Coronary artery (tissue), 2 donors: Measurements from ENCODE around the gene PLCG1.

Experiments
- DNase-seq: peaks from one replicate; pipeline ENCODE4 v3.0.0-alpha.2; 2017; ENCODE audit warnings: low spot score
- H3K27ac ChIP-seq, 2 donors: fragments of 200-600 bp; sonication (generic); one replicate each; pipeline ENCODE4 v1.5.1; 2016 to 2019
- H3K4me3 ChIP-seq: fragments of 200-600 bp; sonication (generic); 2 replicates; pipeline ENCODE4 v1.5.1; 2016; ENCODE audit warnings: mild to moderate bottlenecking, moderate library complexity
- TF ChIP-seq, protein P1 (sequence below): fragments of 200-600 bp; sonication (generic); IDR thresholded peaks from one replicate; pipeline ENCODE4 v1.5.1; 2019; ENCODE audit warnings: antibody characterized with exemption

Gene PLCG1

DNA sequence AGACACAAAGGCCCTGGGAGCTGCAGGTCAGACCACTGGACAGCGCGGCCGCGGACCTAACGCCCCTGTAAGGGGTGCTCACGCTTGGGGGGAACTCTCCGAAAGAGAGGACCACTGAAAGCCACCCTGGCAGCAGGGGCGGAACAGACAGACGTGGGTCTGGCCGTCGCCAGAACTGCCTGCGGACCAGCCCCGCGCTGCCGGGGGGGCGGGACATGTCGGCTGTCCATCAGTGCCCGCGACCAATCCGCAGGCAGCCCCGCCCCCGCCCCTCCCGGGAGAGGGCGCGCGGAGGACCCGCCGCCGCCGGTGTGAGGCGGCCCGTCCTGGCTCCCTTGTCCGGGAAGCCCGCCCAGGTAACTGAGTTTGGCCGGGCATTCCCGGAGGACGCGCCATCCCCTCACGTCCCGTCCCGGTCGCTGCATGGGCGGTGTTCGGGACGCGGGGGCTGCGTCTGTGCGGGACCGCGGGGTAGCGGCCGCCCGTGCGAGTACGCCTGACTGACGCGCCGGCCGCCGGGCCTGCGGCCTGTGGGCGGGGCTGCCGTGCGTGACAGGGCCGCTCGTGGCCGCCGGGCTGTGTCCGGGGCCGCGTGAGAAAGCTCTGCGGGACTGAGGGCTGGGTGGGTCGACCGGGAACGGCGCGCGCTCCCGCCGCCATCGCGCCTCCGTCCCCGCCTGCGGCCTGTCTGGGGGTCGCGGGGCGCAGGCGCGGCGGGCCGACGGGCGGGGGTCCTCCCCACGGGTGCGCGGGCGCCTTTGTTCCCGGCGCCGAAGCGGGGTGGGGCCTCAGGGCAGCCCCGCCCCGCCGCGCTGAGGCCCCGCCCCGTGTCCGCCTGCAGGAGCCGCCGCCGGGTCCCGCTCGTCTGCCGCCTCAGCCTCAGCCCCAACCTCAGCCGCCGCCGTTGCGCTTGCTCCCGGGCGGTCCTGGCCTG is at the start of gene PLCG1:
Gene PLCG1, plus strand, starts transcription at position 864 of the 934 bp plus-strand sequence. CDS start 99 bp downstream, outside the sequence.
- H3K27ac ChIP-seq, result peak within 1 kb of the TSS; percentile 95 to 96

DNA sequence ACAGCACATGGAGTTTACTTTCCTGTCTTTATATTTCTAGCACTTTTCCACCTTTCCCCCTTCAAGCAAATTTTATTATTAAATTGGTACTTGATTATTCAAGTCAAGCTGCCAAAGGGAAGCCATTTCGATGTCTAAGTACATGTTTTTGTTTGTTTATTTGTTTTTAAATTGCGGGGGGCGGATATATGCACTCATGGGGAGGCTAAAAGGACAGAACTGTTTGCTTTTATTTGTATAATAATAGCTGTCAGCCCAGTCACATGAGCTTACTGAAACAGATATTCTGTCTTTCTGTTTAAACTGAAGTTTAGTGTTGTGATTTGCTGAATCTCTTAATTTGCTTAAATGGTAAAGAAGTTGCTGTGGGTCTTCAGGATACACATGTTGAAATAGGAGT is 49.6 kb upstream of the PLCG1 start:
- DNase-seq, result no peak

More for the DNA sequence above, at the start of gene PLCG1:
- DNase-seq, result peak; percentile 92
- TF ChIP-seq, protein P1, sequence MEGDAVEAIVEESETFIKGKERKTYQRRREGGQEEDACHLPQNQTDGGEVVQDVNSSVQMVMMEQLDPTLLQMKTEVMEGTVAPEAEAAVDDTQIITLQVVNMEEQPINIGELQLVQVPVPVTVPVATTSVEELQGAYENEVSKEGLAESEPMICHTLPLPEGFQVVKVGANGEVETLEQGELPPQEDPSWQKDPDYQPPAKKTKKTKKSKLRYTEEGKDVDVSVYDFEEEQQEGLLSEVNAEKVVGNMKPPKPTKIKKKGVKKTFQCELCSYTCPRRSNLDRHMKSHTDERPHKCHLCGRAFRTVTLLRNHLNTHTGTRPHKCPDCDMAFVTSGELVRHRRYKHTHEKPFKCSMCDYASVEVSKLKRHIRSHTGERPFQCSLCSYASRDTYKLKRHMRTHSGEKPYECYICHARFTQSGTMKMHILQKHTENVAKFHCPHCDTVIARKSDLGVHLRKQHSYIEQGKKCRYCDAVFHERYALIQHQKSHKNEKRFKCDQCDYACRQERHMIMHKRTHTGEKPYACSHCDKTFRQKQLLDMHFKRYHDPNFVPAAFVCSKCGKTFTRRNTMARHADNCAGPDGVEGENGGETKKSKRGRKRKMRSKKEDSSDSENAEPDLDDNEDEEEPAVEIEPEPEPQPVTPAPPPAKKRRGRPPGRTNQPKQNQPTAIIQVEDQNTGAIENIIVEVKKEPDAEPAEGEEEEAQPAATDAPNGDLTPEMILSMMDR, result no peak
- H3K4me3 ChIP-seq, result peak within 1 kb of the TSS; percentile 95

DNA sequence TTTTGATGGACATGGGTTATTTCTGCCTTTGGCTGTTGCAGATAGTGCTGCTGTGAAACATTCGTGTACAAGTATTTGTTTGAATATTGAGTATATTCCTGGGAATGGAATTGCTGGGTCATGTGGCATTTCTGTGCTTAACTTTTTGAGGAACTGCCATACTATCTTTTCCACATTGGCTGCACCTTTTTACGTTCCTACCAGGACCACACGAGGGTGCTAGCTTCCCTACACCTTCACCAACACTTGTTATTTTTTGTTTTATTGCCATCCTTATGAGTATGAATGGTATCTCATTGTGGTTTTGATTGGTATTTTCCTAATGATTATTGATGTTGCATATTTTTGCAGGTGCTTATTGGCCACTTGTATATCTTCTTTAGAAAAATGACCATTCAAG is 47.8 kb upstream of the PLCG1 start:
- no peak for DNase-seq
- H3K4me3 ChIP-seq, result no peak overlapping the region
- TF ChIP-seq, protein P1, result no peak
- H3K27ac ChIP-seq, result no peak overlapping the region

More for the DNA sequence above, 49.6 kb upstream of the PLCG1 start:
- Histone ChIP-seq H3K4me3 (no peak overlapping the region), H3K27ac (no peak overlapping the region)
- TF ChIP-seq, protein P1, result no peak

DNA sequence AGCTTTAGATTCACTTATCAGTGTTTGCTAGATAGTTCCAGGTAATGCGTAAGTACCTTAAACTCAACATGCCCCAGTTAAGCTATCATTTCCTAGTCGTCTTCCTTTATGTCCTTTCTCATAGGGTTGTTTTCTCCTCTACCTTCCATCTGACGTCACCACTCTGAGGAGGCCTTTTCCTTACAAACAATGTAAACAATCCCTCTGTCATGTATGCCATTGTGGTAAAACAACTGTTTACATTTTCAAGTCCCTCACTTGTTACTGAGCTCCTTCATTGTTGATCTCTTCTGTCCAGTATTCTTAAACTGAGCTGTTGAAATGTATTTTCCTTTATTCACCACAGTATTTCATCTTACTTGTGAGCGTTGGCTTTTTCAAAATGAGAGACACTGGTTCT is 45.4 kb upstream of the PLCG1 start:
- no peak overlapping the region for H3K4me3 ChIP-seq
- DNase-seq, result no peak
- no peak overlapping the region for H3K27ac ChIP-seq
- TF ChIP-seq, protein P1, result no peak

DNA sequence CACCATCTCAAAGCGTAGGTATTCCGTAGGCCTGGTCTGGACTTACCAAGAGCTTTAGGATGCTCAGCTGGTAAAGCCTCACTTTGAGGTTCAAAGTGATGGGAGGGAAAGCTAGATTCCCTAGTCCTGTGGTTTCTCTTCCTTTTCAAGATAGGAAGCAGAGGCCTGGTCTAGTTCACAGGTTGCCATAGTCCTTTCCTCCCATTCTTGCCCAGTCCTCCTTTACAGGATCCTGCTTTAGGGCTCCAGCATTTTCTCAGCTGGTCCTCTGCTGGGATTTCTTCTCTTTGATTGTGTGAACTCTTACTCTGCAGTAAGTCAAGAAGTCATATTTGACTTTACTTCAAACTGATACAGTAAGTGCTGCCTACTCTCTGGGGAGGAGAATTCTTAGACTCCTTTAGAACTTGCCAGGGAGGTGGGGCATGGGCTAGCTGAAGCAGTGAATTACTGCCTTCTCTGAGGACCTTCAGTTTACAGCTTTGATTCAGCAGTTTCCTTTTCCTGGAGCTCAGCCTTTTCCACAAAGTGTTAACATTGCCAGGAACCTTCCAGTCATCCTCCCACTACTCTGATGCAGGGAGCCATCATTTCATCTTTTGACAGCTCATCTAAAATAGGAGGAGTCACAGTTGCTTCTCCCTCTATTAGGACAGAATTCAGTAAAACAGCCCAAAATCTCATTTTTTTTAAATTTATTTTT is 42.8 kb upstream of the PLCG1 start:
- TF ChIP-seq, protein P1, result no peak
- no peak overlapping the region for H3K4me3 ChIP-seq
- no peak overlapping the region for H3K27ac ChIP-seq
- DNase-seq, result no peak

DNA sequence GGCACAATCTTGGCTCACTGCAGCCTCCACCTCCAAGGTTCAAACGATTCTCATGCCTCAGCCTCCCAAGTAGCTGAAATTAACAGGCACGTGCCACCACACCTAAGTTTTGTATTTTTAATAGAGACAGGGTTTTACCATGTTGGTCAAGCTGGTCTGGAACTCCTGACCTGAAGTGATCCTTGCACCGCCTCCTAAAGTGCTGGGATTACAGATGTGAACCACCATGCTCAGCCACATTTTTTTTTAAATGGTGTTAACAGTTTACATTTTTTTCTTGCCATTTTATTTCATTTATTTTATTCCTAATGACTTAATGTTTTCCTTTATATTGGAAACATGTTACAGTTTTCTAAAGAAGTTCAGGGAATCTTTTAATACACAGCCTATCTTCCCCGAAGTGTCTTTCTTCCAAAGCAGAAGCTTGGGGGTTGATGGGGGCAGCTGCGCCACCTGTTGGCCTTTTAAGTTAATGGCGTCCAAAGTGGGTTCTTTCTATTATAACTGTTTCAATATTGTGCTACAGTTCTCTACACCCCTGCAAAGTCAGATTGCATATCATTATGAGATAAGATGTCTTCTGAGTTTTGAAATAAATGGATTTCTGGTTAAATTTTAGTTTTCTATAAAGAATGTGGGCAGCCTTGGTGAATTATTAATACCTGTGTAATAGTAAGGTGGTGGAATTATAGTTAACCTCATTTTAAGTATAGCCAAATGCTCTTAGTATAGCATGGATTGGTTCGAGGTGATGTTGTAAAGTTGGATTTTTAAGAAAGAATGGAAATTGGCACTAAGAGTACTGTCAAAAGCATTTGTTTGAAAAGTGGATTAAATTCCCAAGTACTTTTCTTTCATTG is 42.0 kb upstream of the PLCG1 start:
- DNase-seq, result no peak
- Histone ChIP-seq H3K4me3 (no peak overlapping the region), H3K27ac (no peak overlapping the region)
- TF ChIP-seq, protein P1, result peak; percentile 72
